H1 (cell line): ENCODE data around the gene TEX264. TPM values are rescaled to one million over a fixed set of nuclear protein-coding genes. Genes with fewer than 3 reads are reported as not detected.

Experiments
- ATF3 ChIP-seq: IDR thresholded peaks from 2 replicates; pipeline ENCODE4 v1.6.1; 2011; ENCODE audit warnings: low read depth, mild to moderate bottlenecking, low read length; ENCODE audit not compliant: insufficient read depth
- CTBP2 ChIP-seq: IDR thresholded peaks from 2 replicates; pipeline ENCODE4 v1.7.0; 2011; ENCODE audit warnings: borderline replicate concordance, mild to moderate bottlenecking, moderate library complexity, mixed read lengths, low read length; ENCODE audit not compliant: insufficient read depth, insufficient read length
- CTCF ChIP-seq, 3 experiments: IDR thresholded peaks; 1 replicate in 2 of 3; 2 replicates in 1 of 3; pipeline versions ENCODE4 v1.5.1 to v1.6.1; 2011; ENCODE audit warnings: low read length in 3 of 3, mild to moderate bottlenecking in 3 of 3, inconsistent platforms in 2 of 3, low read depth in 1 of 3, moderate library complexity in 1 of 3; ENCODE audit not compliant: insufficient read depth in 1 of 3; ENCODE audit errors: control extremely low read depth in 1 of 3
- FOSL1 ChIP-seq: IDR thresholded peaks from 2 replicates; pipeline ENCODE4 v1.6.1; 2011; ENCODE audit warnings: mild to moderate bottlenecking, low read depth, low read length, moderate library complexity; ENCODE audit not compliant: insufficient read depth
- MAX ChIP-seq: IDR thresholded peaks from 2 replicates; pipeline ENCODE4 v1.6.1; 2012; ENCODE audit warnings: inconsistent platforms
- PHF8 ChIP-seq: fragments of 200-600 bp; sonication (generic); conservative IDR thresholded peaks from 2 replicates; pipeline ENCODE4 v1.7.1; 2012; ENCODE audit warnings: low read depth, mild to moderate bottlenecking, inconsistent platforms, low read length, moderate library complexity
- POU5F1 ChIP-seq: IDR thresholded peaks from 2 replicates; pipeline ENCODE4 v1.6.1; 2011; ENCODE audit warnings: low read depth, mild to moderate bottlenecking, low read length, moderate library complexity
- USF2 ChIP-seq: IDR thresholded peaks from 2 replicates; pipeline ENCODE4 v1.6.1; 2011; ENCODE audit warnings: low read length, improper control_type of control experiment
- polyA plus RNA-seq, 7 experiments: library from polyadenylated mRNA; depleted of rRNA in 3 of 7; stranded (reverse) in 5 of 7; unstranded in 2 of 7; fragments of >200 nt in 5 of 7; fragments of 200-250 nt in 2 of 7; gene quantifications; 1 replicate in 5 of 7; 2 replicates in 1 of 7; 4 replicates in 1 of 7; pipeline versions ENCODE4 v1.2.1 to v1.2.3, GENCODE V29; 2011 to 2013; ENCODE audit warnings: missing spikeins in 2 of 7, mixed read lengths in 2 of 7
- total RNA-seq: library from RNA; stranded (reverse); fragmentation: NEBNext Ultra II Directional; extraction: Animal tissue kit (Norgen Biotek cat#: 25700); gene quantifications from 2 replicates; pipeline ENCODE4 v1.2.1, GENCODE V29; 2021

TEX264 gene
- total and polyA plus RNA-seq, 2 of the 8 experiments (the other 6 are each of a cell fraction or from before 2014, with no cell fraction given): 11.2 to 35.6 TPM

DNA sequence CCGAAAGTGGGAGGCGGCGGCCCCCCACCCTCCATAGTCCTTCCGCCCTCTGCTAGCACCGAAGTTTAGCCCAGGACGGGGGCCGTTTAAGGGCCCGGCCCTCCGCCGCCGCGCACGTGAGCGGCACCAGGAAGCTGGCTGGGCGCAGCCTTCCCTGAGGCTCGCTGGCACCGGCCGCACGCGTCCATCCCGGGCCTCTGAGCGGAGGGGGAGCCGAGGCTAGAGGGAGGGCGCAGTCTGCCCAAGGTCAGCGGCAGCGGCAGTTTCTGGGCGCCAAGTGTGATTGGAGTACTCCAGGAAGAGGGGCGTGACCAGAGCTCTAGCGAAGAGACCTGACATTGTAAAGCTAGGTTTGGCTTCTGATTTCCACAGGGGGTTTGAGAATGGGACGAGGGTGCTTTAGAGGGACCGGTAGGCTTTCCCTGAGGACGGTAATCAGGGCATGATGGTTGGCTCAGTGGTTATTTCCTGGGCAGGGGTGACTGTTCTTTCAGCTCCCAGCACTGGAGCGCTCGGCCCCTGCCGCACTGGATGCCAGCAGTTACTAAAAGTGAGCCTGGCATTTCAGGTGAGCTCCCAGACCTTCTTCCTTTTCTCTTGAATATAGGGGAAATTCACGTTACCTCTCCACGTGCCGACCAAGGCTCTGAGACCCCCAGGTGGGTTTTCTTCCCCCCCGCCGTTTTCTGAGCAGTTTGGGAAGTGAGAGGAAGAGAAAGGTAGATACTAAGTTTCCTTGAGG, 853 bp downstream of the TEX264 start (continued):
- no peak for TF ChIP-seq FOSL1
- TF ChIP-seq POU5F1: no peak
- no peak for TF ChIP-seq CTBP2
- TF ChIP-seq PHF8: peak; percentile 52; the same call in 1 of the 2 replicates
- TF ChIP-seq CTCF (IDR thresholded peaks at IDR 0.05; ENCODE audit: control extremely low read depth in 1 of 3, insufficient read depth in 1 of 3, low read depth in 1 of 3, low read length in 3 of 3): no peak
- no peak for TF ChIP-seq USF2
- TF ChIP-seq ATF3: no peak
- TF ChIP-seq MAX: peak; percentile 90
